GM19328 (cell line): ENCODE results near the gene KCNAB1.
"Not testable (repeated sequence)": the region's sequence is repeated elsewhere in the genome, so short reads cannot be mapped to it uniquely, and the experiment has no call there.

ENCODE experiments used
- ATAC-seq: cut with Tn5 transposase; IDR thresholded peaks from one replicate; pipeline ENCODE4 v1.9.1; 2021; ENCODE audit warnings: mild to moderate bottlenecking, moderate library complexity; ENCODE audit not compliant: unreplicated experiment

KCNAB1 gene

DNA sequence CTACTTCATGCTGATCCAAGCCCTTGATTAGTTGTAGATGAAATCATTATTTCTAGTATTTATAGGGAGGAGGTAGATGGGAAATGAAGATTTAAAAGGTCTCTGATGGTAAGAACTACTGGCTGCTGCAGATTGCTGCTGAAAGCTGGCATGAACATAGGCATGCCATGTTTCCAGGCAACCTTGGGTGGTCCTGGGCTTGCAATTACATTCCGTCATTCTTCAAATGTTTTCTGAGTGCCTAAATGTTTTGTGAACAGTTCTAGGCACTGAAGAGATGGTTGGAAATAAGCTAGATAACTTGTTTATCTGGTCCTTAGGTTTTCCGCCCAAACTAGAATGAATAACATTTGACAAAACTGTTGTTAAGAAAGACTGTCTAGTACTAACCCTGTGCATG lies 95.8 kb downstream of the KCNAB1 start:
- no peak for ATAC-seq

DNA sequence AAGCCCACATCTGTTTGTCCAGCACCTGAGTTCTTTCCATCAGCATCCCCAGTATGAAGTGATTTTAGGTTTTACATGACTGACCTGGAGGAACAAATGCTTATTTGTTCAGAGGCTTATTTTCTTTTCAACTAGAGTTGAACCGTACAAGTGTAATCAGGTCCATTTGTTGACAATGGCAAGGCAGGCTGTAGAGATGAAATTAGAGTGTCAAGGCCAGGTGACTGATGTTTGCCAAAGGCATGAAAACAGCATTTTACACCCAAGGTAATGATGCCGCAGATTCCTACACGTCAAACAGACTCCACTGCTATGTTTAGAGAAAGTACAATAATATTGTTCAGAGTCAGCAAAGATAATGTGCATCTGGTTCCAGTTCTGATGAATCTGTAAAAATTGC lies 96.5 kb downstream of the KCNAB1 start:
- ATAC-seq: no peak

DNA sequence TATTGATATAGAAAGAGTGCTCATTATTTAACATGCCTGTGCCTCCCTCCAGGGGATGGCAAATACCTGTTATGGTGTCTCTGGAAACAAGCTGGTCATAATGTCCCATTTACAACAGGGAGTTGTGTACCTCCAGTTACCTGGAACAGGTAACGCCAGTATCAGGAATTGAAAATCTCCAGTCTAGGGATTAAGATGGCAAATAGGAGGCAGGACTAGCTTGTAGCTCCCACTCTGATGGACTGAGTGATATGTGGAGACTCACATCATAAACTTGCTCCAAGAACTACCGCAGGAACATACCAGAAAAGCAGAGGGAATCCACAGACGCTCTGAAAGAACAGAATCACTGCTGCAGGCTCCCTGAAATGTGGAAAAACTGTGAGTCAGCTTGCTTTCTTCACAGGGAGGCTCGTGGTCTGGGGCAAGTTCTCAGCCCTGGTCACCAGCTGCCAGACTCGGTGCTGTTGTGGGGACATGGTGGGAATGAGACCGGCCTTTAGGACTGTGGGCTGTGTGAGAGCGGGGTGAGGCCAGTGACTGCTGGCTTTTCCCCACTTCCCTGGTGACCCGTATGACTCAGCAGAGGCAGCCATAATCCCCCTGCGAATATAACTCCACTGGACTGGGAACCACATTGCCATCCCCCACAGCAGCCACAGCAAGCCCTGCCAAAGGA lies 97.4 kb downstream of the KCNAB1 start:
- no peak for ATAC-seq

DNA sequence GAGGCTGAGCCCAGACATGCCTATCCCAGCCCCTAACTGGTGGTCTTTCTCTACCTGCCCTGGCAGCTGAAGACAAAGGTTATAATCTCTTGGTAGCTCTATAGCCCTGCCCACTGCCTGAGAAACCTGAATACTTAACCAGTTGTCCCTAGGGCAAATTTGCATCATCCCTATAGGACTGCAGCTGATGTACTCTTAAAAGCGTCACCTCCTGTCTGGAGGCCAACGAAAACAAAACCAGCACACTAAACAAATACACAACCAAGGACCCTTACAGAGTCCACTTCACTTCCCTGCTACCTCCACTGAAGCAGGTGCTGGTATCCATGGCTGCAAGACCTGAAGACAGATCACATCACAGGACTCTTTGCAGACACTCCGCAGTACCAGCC lies 98.0 kb downstream of the KCNAB1 start:
- no peak for ATAC-seq

DNA sequence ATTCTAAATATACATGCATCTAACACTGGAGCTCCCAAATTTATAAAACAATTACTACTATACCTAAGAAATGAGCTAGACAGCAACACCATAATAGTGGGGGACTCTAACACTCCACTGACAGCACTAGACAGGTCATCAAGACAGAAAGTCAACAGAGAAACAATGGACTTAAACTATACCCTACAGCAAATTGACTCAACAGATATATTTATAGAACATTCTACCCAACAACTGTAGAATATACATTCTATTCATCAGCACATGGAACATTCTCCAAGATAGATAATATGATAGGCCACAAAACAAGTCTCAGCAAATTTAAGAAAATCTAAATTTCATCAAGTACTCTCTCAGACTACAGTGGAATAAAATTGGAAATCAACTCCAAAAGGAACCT lies 102.0 kb downstream of the KCNAB1 start:
- not testable (repeated sequence) for ATAC-seq

DNA sequence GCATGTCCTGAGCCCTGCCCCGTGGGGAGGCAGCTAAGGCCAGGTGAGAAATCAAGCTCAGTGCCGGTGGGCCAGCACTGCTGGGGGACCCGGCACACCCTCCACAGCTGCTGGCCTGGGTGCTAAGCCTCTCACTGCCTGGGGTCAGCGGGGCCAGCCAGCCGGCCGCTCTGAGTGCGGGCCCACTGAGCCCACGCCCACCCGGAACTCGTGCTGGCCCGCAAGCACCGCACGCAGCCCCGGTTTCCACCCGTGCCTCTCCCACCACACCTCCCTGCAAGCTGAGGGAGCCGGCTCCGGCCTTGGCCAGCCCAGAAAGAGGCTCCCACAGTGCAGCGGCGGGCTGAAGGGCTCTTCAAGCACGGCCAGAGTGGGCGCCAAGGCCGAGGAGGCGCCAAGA lies 103.7 kb downstream of the KCNAB1 start:
- ATAC-seq: not testable (repeated sequence)

DNA sequence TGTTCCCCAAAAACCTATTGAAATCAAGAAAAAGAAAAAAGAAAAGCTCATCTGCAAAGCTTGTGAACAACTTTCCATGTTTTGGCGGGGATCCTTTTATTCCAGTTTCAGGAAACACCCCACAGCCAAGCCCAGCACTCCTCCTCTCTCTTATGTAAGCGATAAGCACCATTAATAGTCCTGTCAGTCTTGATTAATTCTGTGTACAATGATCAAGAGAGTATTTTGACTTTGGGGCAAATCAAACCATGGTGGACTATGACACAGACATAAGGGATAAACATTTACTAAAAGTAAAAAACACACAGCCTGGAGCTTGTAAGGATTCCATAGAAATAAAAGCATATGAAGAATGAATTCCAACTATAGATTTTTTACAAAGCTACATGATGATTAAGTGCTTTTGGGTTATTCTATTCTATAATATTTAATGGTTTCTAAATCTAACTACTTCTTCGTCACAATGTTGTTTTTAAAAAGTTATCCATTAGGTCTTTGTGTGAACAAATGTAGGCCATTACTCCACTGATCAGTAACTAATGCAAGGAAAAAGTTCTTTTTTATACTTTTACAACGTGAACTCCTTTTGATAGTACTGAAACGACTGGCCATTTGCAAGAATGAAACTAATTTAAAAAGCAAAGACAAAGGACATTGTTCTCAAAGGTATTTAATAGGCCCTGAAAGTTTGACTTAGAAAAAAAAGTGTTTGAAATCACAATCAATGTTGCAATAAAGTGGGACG lies 106.5 kb downstream of the KCNAB1 start:
- ATAC-seq: no peak

DNA sequence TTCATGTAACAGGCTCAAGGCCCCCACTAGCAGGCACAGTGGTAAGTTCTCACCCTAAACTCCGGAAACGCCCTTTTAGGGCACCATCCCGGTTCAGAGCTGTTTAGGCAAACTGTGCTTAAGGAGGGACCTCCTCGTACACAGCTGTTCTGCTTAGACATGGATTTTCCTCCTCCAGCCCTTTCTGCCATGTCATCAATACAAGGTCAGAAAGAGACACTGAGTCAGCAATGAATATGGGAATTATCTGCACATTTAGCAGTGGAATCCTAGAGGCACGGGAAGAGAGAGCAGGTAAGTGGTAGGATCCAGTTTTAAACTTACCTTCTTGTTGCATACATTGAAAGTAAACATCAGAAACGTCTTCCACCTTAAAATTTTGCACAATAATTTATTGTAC lies 107.3 kb downstream of the KCNAB1 start:
- ATAC-seq: no peak

DNA sequence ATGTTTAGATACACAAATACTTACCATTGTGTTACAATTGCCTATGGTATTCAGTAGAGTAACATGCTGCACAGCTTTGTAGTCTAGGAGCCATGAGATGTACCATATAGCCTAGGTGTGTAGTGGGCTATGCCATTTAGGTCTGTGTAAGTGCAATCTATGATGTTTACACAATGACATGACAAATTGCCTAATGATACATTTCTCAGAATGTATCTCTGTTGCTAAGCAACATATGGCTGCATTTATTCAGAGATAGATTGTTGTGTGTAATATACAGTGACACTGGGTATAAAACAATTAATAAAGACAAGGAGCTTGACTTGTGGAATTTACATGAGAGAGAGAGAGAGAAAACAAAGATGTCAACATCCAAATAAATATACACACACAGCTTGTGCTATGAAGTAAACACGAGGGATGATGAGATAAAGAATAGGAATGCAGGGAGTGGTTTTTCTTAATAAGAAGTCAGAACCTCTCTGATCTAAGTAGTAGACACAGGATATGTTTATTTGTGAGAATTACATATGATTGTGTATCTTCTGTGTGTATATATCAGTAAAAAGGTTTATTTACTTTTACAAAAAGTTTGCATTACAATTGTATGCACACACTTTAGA lies 110.0 kb downstream of the KCNAB1 start:
- no peak for ATAC-seq

DNA sequence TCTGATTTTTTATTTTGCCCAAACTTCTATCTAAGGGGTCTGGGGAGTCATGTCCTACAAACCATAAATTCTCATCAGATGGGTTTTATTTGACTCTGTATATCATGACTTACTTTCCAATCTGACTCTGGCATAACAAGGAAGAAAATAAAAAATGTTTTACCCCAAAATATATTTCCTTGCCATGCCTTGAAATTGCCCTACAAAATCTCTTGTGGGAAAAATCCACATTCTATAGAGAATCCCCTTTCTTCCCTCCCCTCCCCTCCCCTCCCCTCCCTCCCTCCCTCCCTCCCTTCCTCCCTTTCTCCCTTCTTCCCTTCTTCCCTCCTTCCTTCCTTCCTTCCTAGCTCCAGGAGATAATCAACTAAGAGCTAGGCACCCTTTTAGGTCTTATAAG lies 110.8 kb downstream of the KCNAB1 start:
- ATAC-seq: not testable (repeated sequence)

DNA sequence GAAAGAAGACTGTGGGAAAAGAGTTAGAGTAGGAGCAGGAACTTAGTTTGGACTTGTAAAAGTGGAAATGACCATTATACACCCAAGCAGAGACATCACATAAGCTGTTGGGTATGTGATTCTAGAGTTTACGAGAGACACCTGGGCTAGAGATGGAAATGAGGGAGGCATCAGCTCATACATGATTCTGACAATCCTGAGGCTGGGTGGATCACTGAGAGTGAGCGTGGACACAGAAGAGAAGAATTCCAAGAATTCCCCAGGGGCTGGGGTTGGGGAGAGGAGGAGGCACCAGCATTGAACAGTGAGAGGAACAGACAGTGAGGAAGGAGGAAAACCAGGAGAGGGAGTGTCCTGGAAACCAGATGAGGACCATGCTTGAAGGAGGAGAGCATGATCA lies 113.5 kb downstream of the KCNAB1 start:
- ATAC-seq: no peak

DNA sequence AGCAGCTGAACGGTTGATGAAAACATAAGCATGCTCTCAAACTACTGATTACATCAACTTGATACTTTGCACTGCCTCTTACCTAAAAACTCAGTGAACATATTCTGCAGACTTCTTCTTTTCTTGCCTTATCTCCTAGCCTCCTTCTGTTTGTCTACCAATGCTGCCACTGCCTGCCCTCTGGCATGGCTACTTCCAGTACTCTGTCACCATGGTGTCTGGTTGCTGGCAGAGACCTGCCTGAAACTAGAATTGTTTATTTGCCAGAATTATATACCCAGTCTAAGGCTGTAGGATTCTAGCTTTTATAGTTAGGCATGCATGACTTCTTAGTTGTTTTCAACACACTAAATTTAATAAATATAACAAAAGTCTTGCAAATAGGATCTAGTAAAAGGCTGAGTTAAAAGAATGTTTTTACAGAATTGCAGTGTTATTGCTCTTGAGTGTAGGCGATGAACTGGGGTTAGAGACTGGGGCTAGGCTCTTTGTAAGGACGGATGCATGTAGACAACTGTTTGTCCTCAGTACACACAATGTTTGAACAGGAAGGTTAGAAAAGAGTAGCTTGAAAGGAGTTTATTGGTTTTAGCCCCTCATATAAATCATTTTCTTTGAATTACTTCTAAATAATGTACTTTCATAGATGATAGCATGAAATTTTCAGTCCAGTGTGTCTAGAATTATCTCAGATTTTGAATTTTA lies 116.3 kb downstream of the KCNAB1 start:
- ATAC-seq: no peak

DNA sequence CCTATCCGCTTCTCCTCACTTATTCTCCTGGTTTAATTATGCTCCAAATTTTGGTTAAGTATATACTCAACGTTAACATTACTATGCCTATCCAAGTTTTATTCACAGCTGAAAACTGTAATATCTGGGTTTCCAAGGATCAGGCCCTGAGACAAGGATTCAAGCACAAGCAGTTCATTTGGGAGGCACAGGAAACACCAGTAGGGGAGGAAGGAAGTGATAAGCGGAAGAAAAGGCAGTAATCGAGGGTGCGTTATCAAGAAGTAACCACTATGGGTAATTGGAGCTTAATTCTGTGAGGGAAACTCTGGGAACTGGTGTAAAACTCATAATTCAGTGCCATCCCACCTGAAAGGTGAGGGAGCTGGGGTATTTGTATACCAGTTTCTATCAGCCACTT lies 120.3 kb downstream of the KCNAB1 start:
- ATAC-seq: no peak

DNA sequence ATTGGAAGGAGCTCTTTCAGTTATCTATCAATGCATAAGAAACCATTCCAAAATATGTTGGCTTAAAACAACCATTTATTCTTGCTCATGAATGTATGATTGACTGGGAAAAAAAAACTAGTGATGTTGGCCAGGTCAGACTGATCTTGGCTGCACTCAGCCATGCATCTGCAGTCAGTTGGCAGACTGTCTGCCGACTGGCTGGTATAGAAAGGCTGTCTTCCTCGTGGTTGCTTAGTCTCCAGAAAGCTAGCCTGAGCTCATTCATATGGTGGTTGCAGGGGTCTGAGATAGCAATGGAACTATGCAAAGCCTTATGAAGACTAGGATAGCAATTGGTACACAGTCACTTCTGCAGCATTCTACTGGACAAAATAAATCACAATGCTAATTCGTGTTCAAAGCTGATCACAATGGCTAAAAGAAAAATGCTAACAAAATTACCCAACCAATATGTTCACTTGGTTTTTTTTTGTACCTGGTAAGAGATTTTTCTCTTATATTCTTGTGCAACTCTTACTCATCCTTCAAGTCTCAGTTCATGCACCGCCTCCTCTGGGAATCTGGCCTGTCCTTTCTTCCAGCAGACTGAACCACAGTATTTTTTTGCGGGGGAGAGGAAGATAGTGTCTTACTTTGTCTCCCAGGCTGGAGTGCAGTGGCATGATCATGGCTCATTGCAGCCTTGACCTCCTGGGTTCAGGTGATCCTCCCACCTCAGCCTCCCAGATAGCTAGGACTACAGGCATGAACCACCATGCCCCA lies 126.8 kb downstream of the KCNAB1 start:
- ATAC-seq: no peak

DNA sequence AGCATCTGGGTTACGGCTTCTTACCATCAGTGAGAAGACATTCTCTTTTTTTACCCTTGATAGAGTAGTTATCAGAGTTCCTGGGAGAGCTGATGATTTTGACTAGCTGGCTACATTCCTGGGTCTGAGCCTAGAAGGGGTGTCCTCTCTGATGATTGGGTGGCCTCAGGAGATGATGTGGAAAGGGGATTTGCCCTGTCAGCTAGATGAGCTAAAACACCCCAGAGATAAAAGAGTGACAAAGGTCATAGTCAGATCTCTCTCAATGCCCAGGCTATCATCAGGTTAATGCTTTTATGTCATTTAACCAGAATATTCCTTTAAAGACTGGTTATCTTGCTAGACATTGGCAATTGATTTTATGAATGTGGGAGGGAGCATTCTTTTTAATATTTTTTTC lies 130.2 kb downstream of the KCNAB1 start:
- ATAC-seq: no peak

DNA sequence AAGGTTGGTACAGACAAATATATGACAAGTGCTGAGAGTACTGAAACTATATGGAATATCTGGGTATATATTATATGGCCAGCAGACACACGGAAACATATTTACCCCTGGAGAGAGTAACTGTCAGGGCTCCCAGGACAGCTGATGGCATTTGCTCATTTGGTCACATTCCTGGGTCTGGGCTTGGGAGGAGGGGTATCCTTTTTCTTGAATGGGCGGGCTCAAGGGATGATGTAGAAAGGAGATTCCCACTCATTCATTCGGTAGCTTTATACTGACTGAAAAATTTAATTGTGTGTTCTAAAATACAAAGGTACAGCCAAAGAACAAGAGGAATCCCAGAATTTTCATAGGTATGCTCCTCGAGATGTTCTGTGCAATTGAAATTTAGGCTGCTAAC lies 131.0 kb downstream of the KCNAB1 start:
- ATAC-seq: no peak

DNA sequence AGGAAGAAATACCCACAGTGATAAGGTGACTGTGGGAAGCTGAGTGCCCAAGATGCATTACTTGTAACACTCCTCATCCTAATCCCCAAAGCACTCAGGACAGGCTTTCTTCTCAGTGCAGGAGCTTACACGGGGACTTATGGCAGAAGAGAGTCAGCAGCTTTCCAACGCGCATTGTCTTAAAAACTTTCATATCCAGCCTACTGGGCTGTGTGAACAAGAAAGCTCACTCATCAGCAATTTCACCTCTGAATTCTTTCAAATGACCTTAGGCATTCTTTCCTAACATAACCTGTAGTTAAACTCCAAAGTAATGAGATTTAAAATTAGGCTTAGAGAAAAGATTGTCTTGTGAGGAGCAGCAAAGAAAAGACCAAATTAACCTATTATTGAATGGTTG lies 132.3 kb downstream of the KCNAB1 start:
- ATAC-seq: no peak

DNA sequence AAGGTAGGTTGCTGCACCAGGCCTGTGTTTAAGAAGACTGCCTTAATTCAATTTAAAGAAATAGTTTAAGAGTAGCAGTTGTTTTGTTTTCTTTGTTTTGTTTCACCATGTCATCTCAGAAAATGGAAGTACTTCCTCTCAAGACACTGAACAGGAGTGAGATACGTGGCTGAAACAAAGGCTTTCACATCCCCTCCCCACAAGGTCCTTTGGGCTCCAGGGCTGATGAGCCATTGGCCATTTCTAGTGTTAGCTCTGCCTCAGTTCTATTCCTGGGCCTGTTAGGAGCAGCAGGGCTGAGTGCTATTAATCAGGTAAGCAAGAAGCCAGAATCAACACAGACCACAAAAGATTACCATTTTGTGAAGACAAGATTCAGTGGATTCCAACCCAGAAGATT lies 132.8 kb downstream of the KCNAB1 start:
- no peak for ATAC-seq

DNA sequence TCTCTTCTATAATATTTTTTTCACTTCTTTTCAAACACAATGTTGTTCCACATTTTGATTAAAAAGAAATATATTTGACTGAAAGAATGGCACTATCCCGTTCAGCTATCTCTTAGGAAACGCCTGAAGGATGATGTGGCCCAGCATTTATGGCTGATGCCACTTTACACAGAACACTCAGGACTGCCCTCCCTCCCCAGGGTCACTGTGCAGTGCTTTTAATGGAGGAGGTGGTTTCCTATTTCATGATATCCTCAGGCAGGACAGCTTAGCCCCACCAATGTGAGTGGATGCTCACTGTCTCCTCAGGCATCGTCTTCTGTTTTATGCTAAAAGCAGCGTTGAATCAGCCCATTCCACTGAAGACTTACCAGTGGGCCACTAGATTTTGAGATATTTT lies 135.9 kb downstream of the KCNAB1 start:
- ATAC-seq: no peak

DNA sequence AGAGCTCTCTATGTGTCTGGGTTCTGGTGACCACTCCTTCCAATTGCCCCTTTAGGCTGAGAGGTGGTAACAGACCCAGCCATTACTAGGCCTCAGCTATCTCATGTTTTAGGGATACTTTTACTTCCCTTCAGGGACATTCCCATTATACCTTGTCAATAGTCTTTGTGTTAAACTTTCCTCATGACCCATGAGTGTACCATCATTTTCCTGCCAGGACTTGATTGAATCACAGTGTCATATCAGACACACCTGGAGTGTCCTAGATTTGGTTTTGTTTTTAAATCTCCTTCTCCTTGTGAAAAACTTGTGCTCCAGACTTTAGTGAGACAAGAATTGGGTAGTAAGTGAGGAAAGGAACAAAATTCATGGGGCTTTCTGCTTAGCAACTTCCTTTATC lies 136.6 kb downstream of the KCNAB1 start:
- ATAC-seq: no peak

DNA sequence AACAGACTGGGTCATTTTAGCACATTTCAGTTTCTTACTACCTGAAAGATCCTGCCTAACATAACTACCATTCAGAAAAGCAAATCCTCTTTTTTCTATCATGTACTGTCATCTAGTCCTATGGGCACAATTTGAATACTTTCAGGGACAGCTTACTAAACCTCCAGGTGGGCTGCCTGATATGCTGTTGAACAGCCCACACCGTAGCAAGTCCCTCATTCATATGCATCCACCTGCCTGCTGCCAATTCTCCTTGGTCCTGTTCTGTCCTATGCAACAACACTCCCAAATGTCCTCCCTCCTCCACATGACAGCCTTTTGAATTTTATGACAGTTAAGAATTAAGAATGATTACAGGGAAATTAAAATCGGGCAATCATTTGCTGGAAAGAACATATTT lies 137.9 kb downstream of the KCNAB1 start:
- no peak for ATAC-seq
